ENCODE data around the gene TEX13B.

The TEX13B gene

DNA sequence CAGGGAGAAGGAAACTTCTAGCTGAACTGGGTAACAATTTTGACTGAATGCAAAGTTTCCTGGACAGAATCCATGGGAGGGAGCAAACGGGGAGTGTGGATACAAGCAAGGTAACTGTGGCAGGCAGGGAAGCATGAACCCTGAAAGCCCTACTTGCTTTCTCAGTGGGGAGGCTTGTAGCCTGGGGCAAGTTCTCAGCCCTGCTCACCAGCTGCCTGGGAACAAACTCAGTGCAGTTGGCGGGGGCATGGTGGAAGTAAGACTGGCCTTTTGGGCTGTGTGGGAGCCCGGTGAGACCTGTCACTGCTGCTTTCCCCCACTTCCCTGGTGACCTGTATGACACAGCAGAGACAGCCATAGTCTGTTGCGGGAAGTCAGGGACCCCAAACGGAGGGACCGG, 14.0 kb upstream of the TEX13B start:
- ChIA-PET POLR2A (no interaction called here), CTCF (no interaction called here)
- TF ChIP-seq, protein P1, sequence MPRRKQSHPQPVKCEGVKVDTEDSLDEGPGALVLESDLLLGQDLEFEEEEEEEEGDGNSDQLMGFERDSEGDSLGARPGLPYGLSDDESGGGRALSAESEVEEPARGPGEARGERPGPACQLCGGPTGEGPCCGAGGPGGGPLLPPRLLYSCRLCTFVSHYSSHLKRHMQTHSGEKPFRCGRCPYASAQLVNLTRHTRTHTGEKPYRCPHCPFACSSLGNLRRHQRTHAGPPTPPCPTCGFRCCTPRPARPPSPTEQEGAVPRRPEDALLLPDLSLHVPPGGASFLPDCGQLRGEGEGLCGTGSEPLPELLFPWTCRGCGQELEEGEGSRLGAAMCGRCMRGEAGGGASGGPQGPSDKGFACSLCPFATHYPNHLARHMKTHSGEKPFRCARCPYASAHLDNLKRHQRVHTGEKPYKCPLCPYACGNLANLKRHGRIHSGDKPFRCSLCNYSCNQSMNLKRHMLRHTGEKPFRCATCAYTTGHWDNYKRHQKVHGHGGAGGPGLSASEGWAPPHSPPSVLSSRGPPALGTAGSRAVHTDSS (tag by site-specific recombination; IDR thresholded peaks at IDR 0.05), result no peak
- TF ChIP-seq ZNF692 (tag by site-specific recombination; IDR thresholded peaks at IDR 0.05), result no peak
- TF ChIP-seq HOXD13 (CRISPR knock-in tag; IDR thresholded peaks at IDR 0.05; ENCODE audit: borderline replicate concordance), result no peak
- TF ChIP-seq ZBTB17 (tag by site-specific recombination; IDR thresholded peaks at IDR 0.05), result no peak
- no peak for TF ChIP-seq ZNF280D (tag by site-specific recombination; IDR thresholded peaks at IDR 0.05)
- no peak for TF ChIP-seq ZBTB20 (tag by site-specific recombination; IDR thresholded peaks at IDR 0.05)
- TF ChIP-seq ZNF76 (tag by site-specific recombination; IDR thresholded peaks at IDR 0.05; ENCODE audit: borderline replicate concordance, low read depth), result no peak
- TF ChIP-seq ZEB2 (tag by site-specific recombination; IDR thresholded peaks at IDR 0.05), result no peak
- TF ChIP-seq, protein P2, sequence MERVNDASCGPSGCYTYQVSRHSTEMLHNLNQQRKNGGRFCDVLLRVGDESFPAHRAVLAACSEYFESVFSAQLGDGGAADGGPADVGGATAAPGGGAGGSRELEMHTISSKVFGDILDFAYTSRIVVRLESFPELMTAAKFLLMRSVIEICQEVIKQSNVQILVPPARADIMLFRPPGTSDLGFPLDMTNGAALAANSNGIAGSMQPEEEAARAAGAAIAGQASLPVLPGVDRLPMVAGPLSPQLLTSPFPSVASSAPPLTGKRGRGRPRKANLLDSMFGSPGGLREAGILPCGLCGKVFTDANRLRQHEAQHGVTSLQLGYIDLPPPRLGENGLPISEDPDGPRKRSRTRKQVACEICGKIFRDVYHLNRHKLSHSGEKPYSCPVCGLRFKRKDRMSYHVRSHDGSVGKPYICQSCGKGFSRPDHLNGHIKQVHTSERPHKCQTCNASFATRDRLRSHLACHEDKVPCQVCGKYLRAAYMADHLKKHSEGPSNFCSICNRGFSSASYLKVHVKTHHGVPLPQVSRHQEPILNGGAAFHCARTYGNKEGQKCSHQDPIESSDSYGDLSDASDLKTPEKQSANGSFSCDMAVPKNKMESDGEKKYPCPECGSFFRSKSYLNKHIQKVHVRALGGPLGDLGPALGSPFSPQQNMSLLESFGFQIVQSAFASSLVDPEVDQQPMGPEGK (tag by site-specific recombination; IDR thresholded peaks at IDR 0.05), result no peak
- no peak for TF ChIP-seq ZNF138 (tag by site-specific recombination; IDR thresholded peaks at IDR 0.05; ENCODE audit: borderline replicate concordance)
- TF ChIP-seq ZBTB48 (tag by site-specific recombination; IDR thresholded peaks at IDR 0.05), result no peak
- TF ChIP-seq, protein P3, sequence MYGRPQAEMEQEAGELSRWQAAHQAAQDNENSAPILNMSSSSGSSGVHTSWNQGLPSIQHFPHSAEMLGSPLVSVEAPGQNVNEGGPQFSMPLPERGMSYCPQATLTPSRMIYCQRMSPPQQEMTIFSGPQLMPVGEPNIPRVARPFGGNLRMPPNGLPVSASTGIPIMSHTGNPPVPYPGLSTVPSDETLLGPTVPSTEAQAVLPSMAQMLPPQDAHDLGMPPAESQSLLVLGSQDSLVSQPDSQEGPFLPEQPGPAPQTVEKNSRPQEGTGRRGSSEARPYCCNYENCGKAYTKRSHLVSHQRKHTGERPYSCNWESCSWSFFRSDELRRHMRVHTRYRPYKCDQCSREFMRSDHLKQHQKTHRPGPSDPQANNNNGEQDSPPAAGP (tag by site-specific recombination; IDR thresholded peaks at IDR 0.05), result no peak
- Histone ChIP-seq H3K4me3 (ENCODE audit: low read depth, low read length) (no peak overlapping the region), H3K27ac (ENCODE audit: extremely low read depth, low read depth, low read length) (no peak overlapping the region), H3K36me3 (ENCODE audit: control insufficient read depth in 2 of 2, insufficient read depth in 1 of 2, low read length in 2 of 2) (no peaks in the 10 kb centered on the region), H3K9me3 (ENCODE audit: control insufficient read depth, insufficient read depth, low read depth, low read length) (no peaks in the 10 kb centered on the region), H3K4me1 (ENCODE audit: control insufficient read depth, insufficient read depth, low read length) (no peaks in the 10 kb centered on the region)

DNA sequence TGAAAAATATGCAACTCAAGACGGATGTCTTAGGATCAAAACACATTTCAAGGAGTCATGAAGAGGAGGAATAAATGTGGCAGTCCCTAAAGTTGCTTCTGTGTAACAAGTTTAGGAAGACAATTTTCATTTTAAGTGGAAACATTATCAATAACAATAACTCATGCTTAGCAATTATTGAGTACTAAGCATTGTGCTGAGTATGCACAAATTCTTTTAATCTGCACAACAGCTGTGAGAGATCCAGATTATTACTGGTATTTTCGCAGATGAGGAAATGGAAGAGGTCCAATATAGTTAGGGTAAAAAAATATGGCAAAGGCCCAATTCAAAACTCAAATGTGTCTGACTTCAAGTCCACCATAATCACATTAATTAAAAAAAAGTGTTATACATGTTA, 2.9 kb upstream of the TEX13B start:
- ChIA-PET POLR2A (no interaction called here), CTCF (interaction anchor here (0.7 to 1.3 kb wide), 4 partner anchors 16 to 533 kb away, joined by 3 to 10 read pairs (median 3); no protein-coding TSS in a partner anchor)
- no peak for TF ChIP-seq OSR2 (tag by site-specific recombination; IDR thresholded peaks at IDR 0.05)
- no peak for TF ChIP-seq ZNF426 (tag by site-specific recombination; IDR thresholded peaks at IDR 0.05)
- no peak for TF ChIP-seq SETDB1 (IDR thresholded peaks at IDR 0.05; ENCODE audit: insufficient read length, low read length)
- TF ChIP-seq KLF16 (tag by site-specific recombination; IDR thresholded peaks at IDR 0.05), result no peak
- no peak for TF ChIP-seq ZNF155 (tag by site-specific recombination; IDR thresholded peaks at IDR 0.05)
- no peak for TF ChIP-seq SP2 (tag by site-specific recombination; IDR thresholded peaks at IDR 0.05)
- no peak for TF ChIP-seq ZNF211 (tag by site-specific recombination; IDR thresholded peaks at IDR 0.05; ENCODE audit: low read depth)
- no peak for TF ChIP-seq MYNN (tag by site-specific recombination; IDR thresholded peaks at IDR 0.05; ENCODE audit: borderline replicate concordance)
- no peak overlapping the region for H3K4me3 ChIP-seq (ENCODE audit: low read depth, low read length)
- H3K36me3 ChIP-seq (ENCODE audit: control insufficient read depth in 2 of 2, insufficient read depth in 1 of 2, low read length in 2 of 2), result no peaks in the 10 kb centered on the region
- H3K27ac ChIP-seq (ENCODE audit: extremely low read depth, low read depth, low read length), result no peak overlapping the region
- H3K4me1 ChIP-seq (ENCODE audit: control insufficient read depth, insufficient read depth, low read length), result no peaks in the 10 kb centered on the region
- no peaks in the 10 kb centered on the region for H3K9me3 ChIP-seq (ENCODE audit: control insufficient read depth, insufficient read depth, low read depth, low read length)

Data from HEK293 (cell line).